Stimulated activated CD4-positive, alpha-beta T cell treated with anti-CD3 and anti-CD28 coated beads, TNF-alpha, amount 100 ng/mL, for 1 hour (primary cell): ENCODE measurements around the gene SOX6.

Experiments used
- DNase-seq, 3 donors: peaks; one replicate each; pipeline ENCODE4 v3.0.0-alpha.2; 2020; ENCODE audit warnings: low read depth in 3 of 3, low spot score in 1 of 3

The SOX6 gene

DNA sequence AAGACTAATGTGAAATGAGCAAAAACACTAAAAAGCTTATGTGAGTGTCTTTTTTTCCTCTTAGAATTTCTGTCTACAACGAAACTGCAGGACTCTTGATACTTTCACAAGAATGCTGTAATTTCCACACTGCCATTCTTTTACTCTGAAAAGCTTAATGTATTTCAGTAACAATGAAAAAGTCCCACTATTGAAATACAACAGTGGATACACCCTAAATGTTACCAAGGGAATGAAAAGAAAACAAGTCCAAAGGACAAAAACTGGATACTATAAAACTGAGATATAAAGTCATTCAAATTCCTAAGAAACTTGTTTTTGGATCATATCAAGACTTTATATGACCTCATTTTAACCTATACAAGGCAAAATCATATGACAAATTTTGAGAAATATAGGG lies 77.4 kb downstream of the SOX6 start:
- no peak for DNase-seq

DNA sequence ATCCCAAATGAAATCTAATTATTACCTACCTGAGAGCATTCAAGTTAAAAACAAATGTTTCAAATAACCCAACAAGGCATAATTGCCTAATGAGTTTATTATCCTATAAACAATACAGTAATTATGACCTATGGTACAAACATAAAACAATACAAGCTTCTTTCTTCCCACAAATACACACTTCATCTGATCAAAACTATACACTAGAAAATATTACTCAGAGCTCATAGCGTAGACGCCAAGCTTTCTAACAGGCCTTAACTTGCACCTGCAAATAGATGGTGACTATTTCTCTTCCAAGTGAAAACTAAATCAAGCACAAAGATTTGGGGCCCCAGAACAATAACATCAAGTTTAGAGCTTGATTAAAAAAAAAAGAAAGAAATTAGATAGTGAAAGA lies 78.1 kb downstream of the SOX6 start:
- DNase-seq: no peak

DNA sequence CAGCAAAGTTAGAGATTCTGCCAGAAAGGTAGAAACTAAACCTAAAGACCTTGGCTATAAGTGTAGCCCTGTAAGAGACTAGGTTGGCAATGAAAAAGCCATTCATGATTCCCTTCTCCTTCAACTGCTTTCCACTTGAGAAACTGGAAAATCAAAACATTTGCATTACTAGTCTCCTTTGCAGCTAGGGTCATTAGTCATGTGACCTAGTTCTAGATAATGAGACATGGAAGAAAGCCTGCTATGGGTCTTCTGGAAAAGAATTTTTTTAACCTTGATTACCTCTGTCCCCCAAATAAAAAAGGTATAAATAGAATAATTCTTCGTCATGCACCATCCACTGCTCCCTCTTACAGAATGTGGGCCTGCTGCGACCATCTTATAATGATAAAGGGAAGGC lies 80.1 kb downstream of the SOX6 start:
- no peak for DNase-seq

DNA sequence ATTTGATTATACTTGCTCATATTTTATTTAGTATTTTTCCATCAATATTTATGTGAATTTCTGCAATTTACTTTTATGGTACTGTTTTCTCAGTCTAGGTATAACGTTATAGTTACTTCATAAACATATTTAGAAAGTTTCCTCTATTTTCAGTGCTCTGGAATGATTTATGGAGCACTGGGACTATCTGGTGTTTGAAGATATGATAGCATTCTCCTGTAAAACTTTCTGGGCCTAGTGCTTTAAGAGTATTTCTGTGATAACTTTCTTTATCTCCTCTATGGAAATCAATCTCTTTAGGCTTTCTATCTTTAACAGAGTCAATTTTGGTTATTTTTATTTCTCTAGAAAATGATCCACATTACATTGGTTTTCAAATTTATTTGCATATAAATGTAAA lies 85.1 kb downstream of the SOX6 start:
- no peak for DNase-seq

DNA sequence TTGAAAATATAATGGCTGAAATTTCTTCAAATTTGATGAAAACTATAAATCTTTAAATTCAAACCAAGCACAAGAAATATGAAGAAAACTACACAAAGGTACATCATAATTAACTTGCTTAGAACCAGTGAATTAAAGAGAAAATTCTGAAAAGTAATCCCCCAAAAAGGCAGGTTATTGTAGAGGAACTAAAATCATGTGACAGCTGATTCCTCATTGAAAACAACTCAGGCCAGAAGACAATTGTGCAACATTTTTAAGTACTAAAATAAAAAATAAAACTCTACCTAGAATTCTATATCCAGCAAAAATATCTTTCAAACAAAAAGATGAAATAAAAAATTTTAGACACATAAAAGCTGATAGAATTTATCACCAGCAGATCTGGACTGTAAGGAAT lies 90.3 kb downstream of the SOX6 start:
- DNase-seq: no peak

DNA sequence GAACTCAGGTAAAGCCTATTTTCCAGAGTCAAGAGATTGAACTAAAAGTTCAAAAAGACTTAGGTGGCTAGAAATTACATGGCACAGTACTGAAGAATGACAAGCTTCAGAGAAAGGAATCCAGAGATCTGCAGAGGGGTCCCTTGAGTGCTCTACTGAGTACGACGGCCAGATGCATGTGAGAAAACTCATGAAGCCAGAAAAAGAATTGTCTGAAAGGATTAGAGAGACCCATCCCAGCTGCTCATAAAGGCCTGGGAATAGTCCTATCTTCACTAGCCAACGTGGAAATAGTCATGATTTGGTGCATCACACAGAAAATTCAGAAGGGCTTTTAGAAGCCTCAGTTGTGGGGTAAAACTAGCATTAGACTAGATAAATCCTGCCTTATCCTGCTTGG lies 91.3 kb downstream of the SOX6 start:
- DNase-seq: no peak

DNA sequence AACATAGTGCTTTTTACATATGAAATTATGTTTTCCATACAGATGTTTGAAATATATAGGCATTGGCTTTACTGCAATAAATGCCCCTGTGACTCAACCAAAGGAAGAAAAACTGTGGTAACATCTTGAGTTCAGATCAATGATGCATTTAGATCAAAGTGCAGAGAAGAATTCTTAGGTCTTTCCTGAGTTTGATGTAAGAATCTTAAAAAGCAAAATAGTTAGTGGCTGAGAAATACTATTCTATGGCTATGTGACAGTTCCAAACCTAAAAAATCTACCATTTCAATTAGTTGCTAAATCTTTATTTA lies 93.7 kb downstream of the SOX6 start:
- no peak for DNase-seq

DNA sequence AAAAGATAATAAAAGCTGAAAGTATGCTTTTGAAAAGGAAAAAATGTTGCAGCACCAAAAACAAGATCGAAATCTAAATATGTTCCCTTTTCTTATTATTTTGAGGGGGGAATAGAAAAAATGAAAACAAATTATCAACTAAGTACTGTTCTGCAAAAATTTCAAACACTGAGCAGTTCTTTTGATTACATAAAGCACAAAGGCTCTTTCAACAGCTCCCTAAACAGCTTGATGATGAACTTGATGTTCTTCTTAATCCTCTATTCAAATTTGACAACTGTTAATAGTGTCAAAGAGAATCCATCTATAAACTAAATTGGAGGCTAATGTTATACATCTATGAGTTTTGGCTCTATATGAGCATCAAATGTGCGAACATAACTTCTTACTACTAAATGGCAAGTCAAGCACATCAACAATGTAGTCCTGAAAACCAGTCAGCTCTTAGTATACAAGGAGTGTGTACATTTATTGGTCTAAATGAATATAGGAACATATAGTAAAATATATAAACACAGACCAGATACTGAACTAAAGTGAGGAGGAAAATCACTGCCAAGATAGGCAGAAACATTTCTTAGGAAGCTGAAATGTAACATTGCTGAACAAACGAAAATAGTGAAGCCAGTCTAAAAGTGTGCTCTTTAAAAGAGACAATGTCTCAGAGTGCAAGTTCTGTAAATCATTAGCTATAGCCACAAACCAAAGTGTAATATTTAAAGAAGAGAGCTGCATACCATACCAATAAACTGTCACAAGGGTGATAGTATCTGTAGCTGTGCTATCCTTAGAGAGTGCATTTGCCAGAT lies 94.3 kb downstream of the SOX6 start:
- no peak for DNase-seq

DNA sequence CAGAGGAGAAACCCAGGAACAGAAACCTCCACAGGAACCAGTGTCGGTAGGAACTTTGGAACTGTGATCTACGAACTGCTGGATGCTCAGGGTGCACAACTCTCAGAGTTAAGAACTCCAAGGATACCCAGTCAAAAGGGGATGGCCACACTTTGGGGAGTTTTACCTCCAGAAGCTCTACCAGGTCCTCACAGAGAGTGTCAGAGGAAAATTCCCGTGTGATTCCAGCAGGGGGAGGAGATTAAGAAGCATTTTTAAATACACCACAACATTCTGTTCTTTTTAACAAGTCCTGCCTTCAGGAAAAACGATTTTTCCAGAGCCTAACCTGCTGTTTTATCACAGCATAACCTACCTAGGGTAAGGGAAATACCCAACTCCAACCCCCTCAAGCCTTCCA lies 104.0 kb downstream of the SOX6 start:
- no peak for DNase-seq

DNA sequence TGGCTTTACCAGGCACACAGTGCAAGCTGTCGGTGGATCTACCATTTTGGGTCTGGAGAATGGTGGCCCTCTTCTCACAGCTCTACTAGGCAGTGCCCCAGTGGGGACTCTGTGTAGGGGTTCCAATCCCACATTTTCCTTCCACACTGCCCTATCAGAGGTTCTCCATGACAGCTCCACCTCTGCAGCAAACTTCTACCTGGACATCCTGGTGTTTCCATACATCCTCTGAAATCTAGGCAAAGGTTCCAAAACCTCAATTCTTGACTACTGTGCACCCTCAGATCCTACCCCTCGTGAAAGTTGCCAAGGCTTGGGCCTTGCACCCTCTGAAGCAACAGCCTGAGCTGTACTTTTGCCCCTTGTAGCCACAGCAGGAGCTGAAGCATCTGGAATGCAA lies 108.1 kb downstream of the SOX6 start:
- no peak for DNase-seq

DNA sequence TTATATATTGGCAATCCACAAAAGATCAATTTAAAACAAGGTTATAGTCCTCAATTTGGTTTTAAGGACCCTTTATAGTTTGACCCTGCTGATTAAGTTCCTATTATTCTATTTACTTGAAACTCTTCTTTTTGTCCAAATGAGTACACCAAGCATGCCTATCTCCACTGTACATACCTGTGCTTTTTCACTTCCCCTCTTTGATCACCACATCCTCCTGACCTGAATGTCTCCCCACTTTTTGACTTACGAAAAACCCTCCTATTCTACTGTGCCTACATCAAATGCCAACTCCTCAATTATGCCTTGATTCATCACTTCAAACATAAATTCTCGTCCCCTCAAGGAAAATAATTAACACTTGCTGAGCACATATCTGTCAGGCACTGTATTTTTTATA lies 113.5 kb downstream of the SOX6 start:
- DNase-seq: no peak

DNA sequence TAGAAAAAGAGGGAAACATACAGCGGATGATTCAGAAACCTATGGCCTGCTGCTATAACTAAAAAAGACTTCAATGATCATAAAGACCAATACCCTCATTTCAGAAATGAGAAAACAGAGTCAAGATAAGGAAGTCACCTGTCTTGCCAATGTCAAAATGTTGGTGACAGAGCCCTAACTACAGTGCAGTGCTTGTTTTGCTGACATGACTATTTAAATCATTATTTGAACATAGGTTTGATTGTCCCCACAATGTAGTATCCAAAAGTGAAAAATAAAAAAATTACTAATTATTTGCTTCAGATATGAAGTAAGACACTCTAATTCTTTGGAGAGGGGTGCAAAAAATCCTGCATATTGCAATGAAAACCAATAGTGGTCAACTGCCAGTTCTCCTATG lies 115.7 kb downstream of the SOX6 start:
- no peak for DNase-seq

DNA sequence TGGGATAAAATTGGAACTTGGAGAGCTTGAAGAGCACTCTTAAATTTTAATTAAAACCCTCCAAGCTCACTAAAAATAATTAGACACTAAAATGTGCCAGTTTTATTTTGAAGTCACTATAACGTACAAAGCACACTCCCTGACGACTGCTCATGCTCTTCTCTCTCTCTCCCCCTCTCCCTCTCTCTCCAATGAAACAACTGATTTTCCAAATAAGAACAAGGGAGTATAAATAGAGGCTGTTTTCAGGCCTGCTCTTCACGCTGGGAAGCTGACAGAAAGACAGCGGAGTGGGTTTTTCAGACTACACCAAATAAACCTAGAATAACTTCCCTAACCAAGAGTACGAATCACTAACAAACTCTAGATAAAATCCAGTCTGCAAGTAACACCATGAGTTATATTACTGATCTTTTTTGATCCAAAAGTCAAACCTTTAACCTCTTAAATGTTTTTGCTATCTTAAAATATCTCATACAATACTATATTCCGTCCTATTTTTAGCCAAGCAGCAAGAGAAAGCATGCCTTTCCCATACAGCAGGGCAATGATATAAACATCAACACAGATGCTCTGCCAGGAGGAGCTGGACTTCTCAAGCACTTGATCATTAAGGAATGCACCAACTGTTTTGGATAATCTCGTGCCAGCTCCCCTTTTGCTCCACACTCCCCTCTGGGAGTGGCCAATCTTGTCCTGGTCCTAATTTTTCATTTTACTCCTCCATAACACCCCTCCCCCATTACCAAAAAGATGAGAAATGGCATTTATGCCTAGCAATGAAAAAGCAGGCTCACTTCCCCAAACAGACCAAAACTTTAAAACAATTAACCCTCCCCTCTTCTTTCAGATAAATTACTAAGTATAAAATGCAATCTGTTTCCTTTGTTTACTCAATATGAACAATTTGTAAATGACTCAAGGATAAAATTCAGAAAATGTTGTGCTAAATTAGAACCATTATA lies 116.9 kb downstream of the SOX6 start:
- DNase-seq: no peak

DNA sequence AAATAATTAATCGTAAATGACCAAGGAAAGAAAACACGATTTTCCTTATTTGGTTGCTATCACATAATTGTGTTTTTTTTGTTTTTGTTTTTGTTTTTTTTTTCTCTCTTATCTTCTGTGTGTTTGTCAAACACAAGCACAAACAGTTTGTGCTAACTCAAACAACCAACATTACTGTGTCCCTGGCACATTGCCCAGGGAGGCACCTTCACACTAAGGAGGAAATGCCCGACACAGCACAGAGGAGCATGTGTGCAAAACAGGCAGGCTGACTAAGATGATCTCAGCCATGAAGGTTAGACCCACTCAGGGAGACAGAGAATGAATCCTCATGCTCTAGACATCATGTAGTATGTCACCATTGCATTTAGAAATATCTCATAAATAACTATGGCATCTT lies 130.1 kb downstream of the SOX6 start:
- DNase-seq: no peak

DNA sequence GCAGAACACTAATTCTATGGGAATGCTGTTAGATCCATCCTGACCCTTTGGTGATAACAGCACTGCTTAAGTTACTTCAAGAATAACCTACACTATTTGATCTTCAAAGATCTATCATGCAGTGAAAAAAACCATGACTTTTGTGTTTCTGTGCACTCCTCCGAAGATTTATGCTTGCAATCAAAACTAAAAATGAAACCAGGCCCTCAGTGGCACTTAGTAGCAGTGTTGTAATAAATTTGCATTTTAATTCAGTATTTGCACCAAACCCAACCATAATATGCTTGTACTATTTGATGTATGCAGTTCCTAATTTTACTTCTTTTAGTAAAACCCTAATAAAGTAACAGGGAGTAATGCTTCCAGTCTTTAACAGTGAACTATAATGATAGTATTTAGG lies 130.7 kb downstream of the SOX6 start:
- DNase-seq: no peak

DNA sequence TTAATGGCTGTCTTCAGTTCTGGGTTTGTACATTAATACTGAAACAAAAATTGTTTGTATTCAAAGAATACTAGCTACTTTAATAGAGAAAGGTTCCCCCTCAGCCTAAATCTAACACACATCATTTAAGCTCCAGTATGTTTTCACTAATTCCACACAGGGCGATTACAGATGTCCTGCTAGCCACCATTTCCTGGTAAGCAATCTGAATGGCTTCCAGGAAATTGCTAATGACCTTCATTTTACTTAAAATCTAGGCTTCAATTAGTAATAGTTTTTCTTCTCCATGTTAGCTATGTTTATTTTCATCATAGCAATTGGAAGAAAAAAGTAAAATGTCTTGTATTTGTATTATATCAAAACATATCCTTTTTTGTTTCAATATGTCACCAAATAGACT lies 132.8 kb downstream of the SOX6 start:
- DNase-seq: no peak

DNA sequence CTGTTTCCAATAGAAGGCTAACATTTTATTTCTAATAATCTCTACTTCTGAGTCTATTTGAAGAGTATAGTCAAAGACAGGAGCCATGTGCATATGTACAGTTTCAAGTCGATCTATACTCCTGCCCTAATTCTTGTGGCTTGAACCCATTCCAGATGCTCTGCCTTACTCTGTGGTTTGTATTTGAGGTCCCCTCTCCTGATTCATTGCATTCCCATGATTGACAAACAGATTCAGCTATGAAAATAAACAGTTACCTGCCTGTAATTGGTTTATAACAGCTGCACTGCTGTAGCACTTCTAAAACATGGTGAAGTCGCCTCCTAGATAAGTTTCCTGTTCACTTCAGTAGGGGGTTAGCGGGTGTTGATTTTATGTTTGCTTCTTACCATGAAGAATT lies 138.7 kb downstream of the SOX6 start:
- no peak for DNase-seq

DNA sequence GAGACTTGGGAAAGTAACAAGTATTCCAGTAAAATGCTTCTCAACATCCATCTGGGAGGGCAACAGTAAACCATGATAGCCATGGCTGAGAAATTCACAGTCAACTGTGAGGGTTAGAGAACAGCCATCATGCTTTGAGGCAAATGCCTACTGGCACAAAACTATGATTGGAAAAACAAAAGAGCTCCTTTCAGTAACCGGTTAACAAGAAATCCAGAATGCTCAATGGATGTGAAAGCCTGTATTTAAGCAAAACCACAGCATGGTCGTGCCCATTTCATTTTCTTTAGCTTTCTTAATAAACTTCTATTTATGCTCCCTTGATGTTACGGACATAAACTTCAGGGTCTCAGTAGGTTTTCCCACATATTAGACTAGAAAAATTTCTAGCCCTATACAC lies 139.5 kb downstream of the SOX6 start:
- DNase-seq: no peak

DNA sequence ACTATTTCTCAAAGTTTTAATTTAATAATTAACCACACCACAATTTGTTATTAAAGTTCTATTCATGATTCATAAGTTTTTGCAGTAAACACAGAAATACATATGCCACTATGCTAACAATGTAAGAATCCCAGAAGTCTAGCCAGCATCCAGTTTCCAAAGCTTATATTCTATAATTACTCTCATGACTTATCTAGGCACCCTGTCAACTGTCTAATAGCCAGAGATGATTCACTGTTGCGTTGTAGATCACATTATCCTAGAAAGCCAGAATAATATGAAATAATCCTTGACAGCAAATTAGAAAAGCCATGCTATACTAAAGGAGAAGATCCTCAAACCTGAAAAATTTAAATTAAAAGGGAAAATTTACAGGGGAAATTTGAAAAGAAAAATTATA lies 141.0 kb downstream of the SOX6 start:
- DNase-seq: no peak

DNA sequence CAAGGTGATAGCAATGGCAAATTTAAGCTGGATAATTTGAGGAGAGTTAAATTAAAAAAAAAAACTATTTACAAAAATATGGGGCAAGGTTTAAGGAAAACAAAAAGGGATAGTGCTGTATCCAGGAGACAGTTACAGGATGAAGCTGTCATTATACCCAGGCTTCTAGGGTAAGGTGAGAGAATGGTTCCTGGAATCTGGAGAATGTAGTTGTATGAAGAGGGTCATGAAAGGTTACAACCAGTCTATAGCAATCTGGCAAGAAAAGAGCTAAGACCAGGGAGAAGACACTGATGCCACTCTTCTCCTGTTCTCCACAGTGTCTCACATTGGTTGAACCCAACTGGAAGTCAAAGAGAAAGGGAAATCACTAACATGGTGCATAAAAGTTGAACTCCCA lies 144.9 kb downstream of the SOX6 start:
- DNase-seq: no peak

DNA sequence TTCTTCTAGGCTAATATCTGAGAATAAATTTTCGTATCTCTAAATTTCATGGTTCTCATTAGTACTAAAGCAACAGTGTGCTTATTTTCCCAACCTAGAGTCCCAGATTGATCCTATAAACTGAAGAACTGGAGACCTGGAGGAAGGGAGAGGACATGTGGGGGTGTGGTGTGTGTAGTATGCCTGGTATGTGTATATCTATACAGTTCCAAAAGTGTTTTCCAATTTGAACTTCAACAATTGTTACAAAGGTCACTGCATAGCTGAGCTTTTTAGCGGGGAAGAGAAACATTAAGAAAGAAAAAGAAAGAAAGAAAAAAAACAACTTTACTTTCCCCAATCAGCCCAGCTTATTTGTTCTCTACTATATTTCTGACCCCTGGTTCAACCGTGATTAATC lies 152.1 kb downstream of the SOX6 start:
- DNase-seq: no peak

DNA sequence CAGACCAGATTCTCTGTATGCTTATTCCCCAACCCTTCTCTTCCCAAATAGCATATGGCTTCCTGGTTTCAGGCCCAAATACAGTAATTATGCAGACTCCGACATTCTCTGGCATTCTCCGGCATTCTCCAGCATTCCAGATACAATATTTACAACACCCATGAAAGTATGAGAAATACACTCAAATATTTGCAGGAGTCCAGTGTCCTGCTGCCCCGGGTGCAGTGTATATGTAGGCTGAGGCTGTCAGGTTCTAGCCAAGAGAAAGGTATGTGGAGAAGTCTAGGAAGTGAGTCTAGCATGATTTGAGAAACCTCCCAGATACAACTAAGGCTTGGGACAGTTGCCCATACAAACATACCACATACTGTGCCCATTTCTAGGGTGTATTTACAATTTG lies 160.7 kb downstream of the SOX6 start:
- no peak for DNase-seq

DNA sequence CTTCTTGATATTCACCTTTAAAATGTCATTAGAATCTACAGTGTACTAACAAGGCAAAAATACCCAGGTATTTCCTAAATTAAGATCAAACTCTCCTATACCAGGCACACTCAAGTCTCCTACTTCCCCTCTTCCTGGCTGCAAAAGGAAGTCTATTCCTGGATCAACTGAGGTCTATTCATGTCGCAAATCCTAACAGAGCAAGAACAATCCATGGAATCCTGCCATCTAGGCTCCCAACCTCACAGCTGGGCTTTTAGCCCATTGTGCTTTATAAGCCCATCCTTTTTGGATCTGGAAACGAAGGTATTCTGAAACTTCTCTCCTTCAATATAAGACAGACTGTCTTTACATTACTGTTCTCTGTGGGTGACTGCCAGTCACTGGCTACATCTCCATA lies 161.8 kb downstream of the SOX6 start:
- no peak for DNase-seq
